A549 (cell line): ENCODE data around the gene SLC35B4. TPM values are rescaled to one million over a fixed set of nuclear protein-coding genes. Genes with fewer than 3 reads are reported as not detected.
A peak's percentile ranks its signal among the peaks of the same experiment; 100 is the strongest.

ENCODE experiments used
- BHLHE40 ChIP-seq: IDR thresholded peaks from 2 replicates; pipeline ENCODE4 v1.6.1; 2012; ENCODE audit warnings: low read depth, low read length, inconsistent platforms
- CBX2 ChIP-seq: fragments of 200-600 bp; sonication (generic); IDR thresholded peaks from 2 replicates; pipeline ENCODE4 v1.6.1; 2016; ENCODE audit warnings: low read depth, mild to moderate bottlenecking, borderline replicate concordance
- CBX8 ChIP-seq: fragments of 200-600 bp; sonication (generic); IDR thresholded peaks from 2 replicates; pipeline ENCODE4 v1.6.1; 2016
- CEBPB ChIP-seq, 2 experiments: fragments of >200 bp in 1 of 2; sonication (Bioruptor Twin) in 1 of 2; formaldehyde crosslinking in 1 of 2; IDR thresholded peaks; 2 replicates each; pipeline ENCODE4 v1.6.1; 2012 to 2016
- CHD4 ChIP-seq: fragments of 200-600 bp; sonication (generic); IDR thresholded peaks from 2 replicates; pipeline ENCODE4 v1.6.1; 2016; ENCODE audit warnings: antibody characterized with exemption, mild to moderate bottlenecking, borderline replicate concordance
- EHMT2 ChIP-seq: fragments of 200-600 bp; sonication (generic); IDR thresholded peaks from 2 replicates; pipeline ENCODE4 v1.6.1; 2016; ENCODE audit warnings: antibody characterized with exemption, low read depth, mild to moderate bottlenecking, moderate library complexity
- ESRRA ChIP-seq: fragments of 150-350 bp; IDR thresholded peaks from 2 replicates; pipeline ENCODE4 v1.6.1; 2014; ENCODE audit warnings: mild to moderate bottlenecking, low read length, borderline replicate concordance
- FOSL2 ChIP-seq, 2 experiments: fragments of 450-650 bp in 1 of 2; fragments of >200 bp in 1 of 2; sonication (Bioruptor Twin) in 1 of 2; formaldehyde crosslinking; IDR thresholded peaks; 2 replicates each; pipeline versions ENCODE4 v1.5.0 to v1.6.1; 2016 to 2020; ENCODE audit warnings: mild to moderate bottlenecking in 1 of 2, moderate library complexity in 1 of 2
- FOXS1 ChIP-seq: fragments of 250-450 bp; sonication (Bioruptor Pico); IDR thresholded peaks from 2 replicates; pipeline ENCODE4 v1.5.0; 2020; ENCODE audit warnings: mild to moderate bottlenecking, moderate library complexity
- GATA3 ChIP-seq: IDR thresholded peaks from 2 replicates; pipeline ENCODE4 v1.6.1; 2012; ENCODE audit warnings: borderline replicate concordance
- HDAC2 ChIP-seq: fragments of 200-600 bp; sonication (generic); IDR thresholded peaks from 2 replicates; pipeline ENCODE4 v1.6.1; 2016
- HOXA7 ChIP-seq: fragments of 250-450 bp; sonication (Bioruptor Pico); IDR thresholded peaks from 2 replicates; pipeline ENCODE4 v1.5.0; 2020; ENCODE audit warnings: mild to moderate bottlenecking, moderate library complexity
- HOXB5 ChIP-seq: fragments of 250-450 bp; sonication (Bioruptor Pico); IDR thresholded peaks from 2 replicates; pipeline ENCODE4 v1.5.0; 2020; ENCODE audit warnings: mild to moderate bottlenecking, moderate library complexity
- JUNB ChIP-seq: fragments of >200 bp; sonication (Bioruptor Twin); formaldehyde crosslinking; IDR thresholded peaks from 2 replicates; pipeline ENCODE4 v1.6.1; 2016
- KDM1A ChIP-seq: fragments of 200-600 bp; sonication (generic); IDR thresholded peaks from 2 replicates; pipeline ENCODE4 v1.6.1; 2016; ENCODE audit warnings: low read depth, mild to moderate bottlenecking
- MAFK ChIP-seq: fragments of 450-650 bp; IDR thresholded peaks from 2 replicates; pipeline ENCODE4 v1.6.1; 2014; ENCODE audit not compliant: partially characterized antibody
- MAZ ChIP-seq: fragments of 150-350 bp; IDR thresholded peaks from 2 replicates; pipeline ENCODE4 v1.6.1; 2014; ENCODE audit warnings: antibody characterized with exemption, low read depth, low read length, borderline replicate concordance
- NFE2L2 ChIP-seq: fragments of 150-350 bp; conservative IDR thresholded peaks from 2 replicates; pipeline ENCODE4 v1.6.1; 2014; ENCODE audit warnings: low read length
- NR3C1 ChIP-seq: fragments of >200 bp; sonication (Bioruptor Twin); formaldehyde crosslinking; IDR thresholded peaks from 3 replicates; pipeline ENCODE4 v1.6.1; 2017
- POLR2A ChIP-seq: IDR thresholded peaks from 2 replicates; pipeline ENCODE4 v1.6.1; 2012; ENCODE audit warnings: mild to moderate bottlenecking, low read length
- RAD21 ChIP-seq, 2 experiments: fragments of >200 bp in 1 of 2; sonication (Bioruptor Twin) in 1 of 2; formaldehyde crosslinking in 1 of 2; IDR thresholded peaks in 1 of 2; conservative IDR thresholded peaks in 1 of 2; 2 replicates in 1 of 2; 3 replicates in 1 of 2; pipeline ENCODE4 v1.6.1; 2012 to 2018; ENCODE audit warnings: inconsistent platforms in 1 of 2
- RARB ChIP-seq: fragments of 250-450 bp; sonication (Bioruptor Pico); IDR thresholded peaks from 2 replicates; pipeline ENCODE4 v1.8.0; 2021; ENCODE audit warnings: mild to moderate bottlenecking, moderate library complexity
- RCOR1 ChIP-seq: fragments of 150-350 bp; IDR thresholded peaks from 2 replicates; pipeline ENCODE4 v1.6.1; 2014; ENCODE audit warnings: antibody characterized with exemption, low read length, low read depth
- RFX5 ChIP-seq: fragments of 450-650 bp; IDR thresholded peaks from 2 replicates; pipeline ENCODE4 v1.7.1; 2014; ENCODE audit warnings: antibody characterized with exemption, mild to moderate bottlenecking, moderate library complexity
- RNF2 ChIP-seq: fragments of 200-600 bp; sonication (generic); IDR thresholded peaks from 2 replicates; pipeline ENCODE4 v1.6.1; 2016; ENCODE audit warnings: low read depth, mild to moderate bottlenecking, antibody characterized with exemption, moderate library complexity, borderline replicate concordance
- SMC3 ChIP-seq: fragments of >200 bp; sonication (Bioruptor Twin); formaldehyde crosslinking; IDR thresholded peaks from 3 replicates; pipeline ENCODE4 v1.6.1; 2018; ENCODE audit warnings: inconsistent platforms
- SREBF2 ChIP-seq: fragments of 450-650 bp; IDR thresholded peaks from 2 replicates; pipeline ENCODE4 v1.6.1; 2014; ENCODE audit warnings: mild to moderate bottlenecking, moderate library complexity
- TP53 ChIP-seq: fragments of 250-450 bp; sonication (Bioruptor Pico); IDR thresholded peaks from 2 replicates; pipeline ENCODE4 v1.5.0; 2021; ENCODE audit warnings: mild to moderate bottlenecking, moderate library complexity
- ZC3H11A ChIP-seq: fragments of 450-650 bp; IDR thresholded peaks from 2 replicates; pipeline ENCODE4 v1.6.1; 2014; ENCODE audit warnings: antibody characterized with exemption, mild to moderate bottlenecking
- polyA plus RNA-seq, 4 experiments: library from polyadenylated mRNA; depleted of rRNA in 3 of 4; stranded (reverse); fragments of >200 nt; fragmentation: RNase III in 1 of 4; extraction: RNeasy Plus Mini Kit Qiagen cat#74134 plus additional on column Dnase treatment in 1 of 4; gene quantifications; 2 replicates in 3 of 4; 3 replicates in 1 of 4; pipeline ENCODE4 v1.2.3, GENCODE V29; 2011 to 2017
- TF ChIP-seq, protein P1 (sequence below): fragments of >200 bp; sonication (Bioruptor Twin); formaldehyde crosslinking; IDR thresholded peaks from 3 replicates; pipeline ENCODE4 v1.5.1; 2016
- TF ChIP-seq, protein P2 (sequence below): fragments of 200-600 bp; sonication (generic); IDR thresholded peaks from 2 replicates; pipeline ENCODE4 v1.6.1; 2016; ENCODE audit warnings: antibody characterized with exemption, mild to moderate bottlenecking, moderate library complexity
- TF ChIP-seq, protein P3 (sequence below): fragments of >200 bp; sonication (Bioruptor Twin); formaldehyde crosslinking; IDR thresholded peaks from 3 replicates; pipeline ENCODE4 v1.6.1; 2016
- TF ChIP-seq, protein P4 (sequence below): fragments of 250-450 bp; sonication (Bioruptor Pico); IDR thresholded peaks from 2 replicates; pipeline ENCODE4 v1.5.0; 2021; ENCODE audit warnings: mild to moderate bottlenecking, moderate library complexity, borderline replicate concordance
- TF ChIP-seq, protein P5 (sequence below): IDR thresholded peaks from 2 replicates; pipeline ENCODE4 v1.6.1; 2012
- TF ChIP-seq, protein P6 (sequence below): fragments of 450-650 bp; IDR thresholded peaks from 2 replicates; pipeline ENCODE4 v1.6.1; 2014; ENCODE audit warnings: antibody characterized with exemption

The SLC35B4 gene
- polyA plus RNA-seq, 2 of the 4 experiments (the other 2 are of a cell fraction): 32.8 to 73.0 TPM

DNA sequence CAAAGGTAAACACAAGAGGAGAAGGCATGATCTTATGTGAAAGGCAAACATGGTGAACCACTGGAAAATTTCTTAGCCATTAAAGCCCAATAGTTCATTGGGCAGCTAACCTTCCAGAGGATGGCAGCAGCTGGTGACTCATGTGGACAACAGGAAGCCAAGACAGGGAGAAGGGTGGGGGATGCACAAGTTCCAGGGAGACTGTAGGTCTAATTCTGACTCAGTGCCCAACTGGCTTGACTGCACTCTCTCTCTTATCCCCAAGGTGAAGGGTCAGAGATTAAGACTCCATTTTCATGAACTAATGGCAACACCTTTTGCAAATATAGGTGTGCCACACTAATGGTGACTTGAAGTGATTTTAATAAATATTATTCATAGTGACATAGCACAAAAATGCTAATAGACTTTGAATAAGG lies 47.9 kb upstream of the SLC35B4 start (continued):
- TF ChIP-seq POLR2A (no peak), ZC3H11A (no peak), GATA3 (peak; percentile 87), SREBF2 (no peak), RFX5 (no peak), SMC3 (peak; percentile 47; the same call in 2 of the 3 replicates), FOSL2 (IDR thresholded peaks at IDR 0.05) (peak; percentile 97), FOSL2 (CRISPR knock-in tag; IDR thresholded peaks at IDR 0.05) (peak; percentile 99), MAZ (no peak), RCOR1 (0 out of 2 replicates have a peak, but pooled peaks have one; percentile 62), TP53 (CRISPR knock-in tag) (peak; percentile 83; the same call in 1 of the 2 replicates), HOXB5 (peak; percentile 44; the same call in 1 of the 2 replicates), NFE2L2 (peak; percentile 78), HOXA7 (CRISPR knock-in tag) (no peak), NR3C1 (no peak), EHMT2 (peak; percentile 66), JUNB (peak; percentile 91), CBX2 (no peak), HDAC2 (no peak), ESRRA (peak; percentile 91; the same call in 1 of the 2 replicates), CHD4 (no peak), BHLHE40 (0 out of 2 replicates have a peak, but pooled peaks have one; percentile 24), CBX8 (no peak), FOXS1 (no peak), RNF2 (no peak), RARB (CRISPR knock-in tag) (peak; percentile 59), KDM1A (no peak), MAFK (peak; percentile 88), RAD21 (conservative IDR thresholded peaks at IDR 0.05 in 1 of 2, IDR thresholded peaks at IDR 0.05 in 1 of 2) (peak; percentile 12 to 45; a peak in 2 of 5 replicates), CEBPB (IDR thresholded peaks at IDR 0.05) (peak; percentile 32 to 49; a peak in 2 of 4 replicates)
- TF ChIP-seq, protein P1, sequence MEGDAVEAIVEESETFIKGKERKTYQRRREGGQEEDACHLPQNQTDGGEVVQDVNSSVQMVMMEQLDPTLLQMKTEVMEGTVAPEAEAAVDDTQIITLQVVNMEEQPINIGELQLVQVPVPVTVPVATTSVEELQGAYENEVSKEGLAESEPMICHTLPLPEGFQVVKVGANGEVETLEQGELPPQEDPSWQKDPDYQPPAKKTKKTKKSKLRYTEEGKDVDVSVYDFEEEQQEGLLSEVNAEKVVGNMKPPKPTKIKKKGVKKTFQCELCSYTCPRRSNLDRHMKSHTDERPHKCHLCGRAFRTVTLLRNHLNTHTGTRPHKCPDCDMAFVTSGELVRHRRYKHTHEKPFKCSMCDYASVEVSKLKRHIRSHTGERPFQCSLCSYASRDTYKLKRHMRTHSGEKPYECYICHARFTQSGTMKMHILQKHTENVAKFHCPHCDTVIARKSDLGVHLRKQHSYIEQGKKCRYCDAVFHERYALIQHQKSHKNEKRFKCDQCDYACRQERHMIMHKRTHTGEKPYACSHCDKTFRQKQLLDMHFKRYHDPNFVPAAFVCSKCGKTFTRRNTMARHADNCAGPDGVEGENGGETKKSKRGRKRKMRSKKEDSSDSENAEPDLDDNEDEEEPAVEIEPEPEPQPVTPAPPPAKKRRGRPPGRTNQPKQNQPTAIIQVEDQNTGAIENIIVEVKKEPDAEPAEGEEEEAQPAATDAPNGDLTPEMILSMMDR: no peak
- TF ChIP-seq, protein P2, sequence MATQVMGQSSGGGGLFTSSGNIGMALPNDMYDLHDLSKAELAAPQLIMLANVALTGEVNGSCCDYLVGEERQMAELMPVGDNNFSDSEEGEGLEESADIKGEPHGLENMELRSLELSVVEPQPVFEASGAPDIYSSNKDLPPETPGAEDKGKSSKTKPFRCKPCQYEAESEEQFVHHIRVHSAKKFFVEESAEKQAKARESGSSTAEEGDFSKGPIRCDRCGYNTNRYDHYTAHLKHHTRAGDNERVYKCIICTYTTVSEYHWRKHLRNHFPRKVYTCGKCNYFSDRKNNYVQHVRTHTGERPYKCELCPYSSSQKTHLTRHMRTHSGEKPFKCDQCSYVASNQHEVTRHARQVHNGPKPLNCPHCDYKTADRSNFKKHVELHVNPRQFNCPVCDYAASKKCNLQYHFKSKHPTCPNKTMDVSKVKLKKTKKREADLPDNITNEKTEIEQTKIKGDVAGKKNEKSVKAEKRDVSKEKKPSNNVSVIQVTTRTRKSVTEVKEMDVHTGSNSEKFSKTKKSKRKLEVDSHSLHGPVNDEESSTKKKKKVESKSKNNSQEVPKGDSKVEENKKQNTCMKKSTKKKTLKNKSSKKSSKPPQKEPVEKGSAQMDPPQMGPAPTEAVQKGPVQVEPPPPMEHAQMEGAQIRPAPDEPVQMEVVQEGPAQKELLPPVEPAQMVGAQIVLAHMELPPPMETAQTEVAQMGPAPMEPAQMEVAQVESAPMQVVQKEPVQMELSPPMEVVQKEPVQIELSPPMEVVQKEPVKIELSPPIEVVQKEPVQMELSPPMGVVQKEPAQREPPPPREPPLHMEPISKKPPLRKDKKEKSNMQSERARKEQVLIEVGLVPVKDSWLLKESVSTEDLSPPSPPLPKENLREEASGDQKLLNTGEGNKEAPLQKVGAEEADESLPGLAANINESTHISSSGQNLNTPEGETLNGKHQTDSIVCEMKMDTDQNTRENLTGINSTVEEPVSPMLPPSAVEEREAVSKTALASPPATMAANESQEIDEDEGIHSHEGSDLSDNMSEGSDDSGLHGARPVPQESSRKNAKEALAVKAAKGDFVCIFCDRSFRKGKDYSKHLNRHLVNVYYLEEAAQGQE: no peak
- TF ChIP-seq, protein P3, sequence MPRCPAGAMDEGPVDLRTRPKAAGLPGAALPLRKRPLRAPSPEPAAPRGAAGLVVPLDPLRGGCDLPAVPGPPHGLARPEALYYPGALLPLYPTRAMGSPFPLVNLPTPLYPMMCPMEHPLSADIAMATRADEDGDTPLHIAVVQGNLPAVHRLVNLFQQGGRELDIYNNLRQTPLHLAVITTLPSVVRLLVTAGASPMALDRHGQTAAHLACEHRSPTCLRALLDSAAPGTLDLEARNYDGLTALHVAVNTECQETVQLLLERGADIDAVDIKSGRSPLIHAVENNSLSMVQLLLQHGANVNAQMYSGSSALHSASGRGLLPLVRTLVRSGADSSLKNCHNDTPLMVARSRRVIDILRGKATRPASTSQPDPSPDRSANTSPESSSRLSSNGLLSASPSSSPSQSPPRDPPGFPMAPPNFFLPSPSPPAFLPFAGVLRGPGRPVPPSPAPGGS: peak; percentile 75; the same call in 1 of the 3 replicates
- TF ChIP-seq, protein P4, sequence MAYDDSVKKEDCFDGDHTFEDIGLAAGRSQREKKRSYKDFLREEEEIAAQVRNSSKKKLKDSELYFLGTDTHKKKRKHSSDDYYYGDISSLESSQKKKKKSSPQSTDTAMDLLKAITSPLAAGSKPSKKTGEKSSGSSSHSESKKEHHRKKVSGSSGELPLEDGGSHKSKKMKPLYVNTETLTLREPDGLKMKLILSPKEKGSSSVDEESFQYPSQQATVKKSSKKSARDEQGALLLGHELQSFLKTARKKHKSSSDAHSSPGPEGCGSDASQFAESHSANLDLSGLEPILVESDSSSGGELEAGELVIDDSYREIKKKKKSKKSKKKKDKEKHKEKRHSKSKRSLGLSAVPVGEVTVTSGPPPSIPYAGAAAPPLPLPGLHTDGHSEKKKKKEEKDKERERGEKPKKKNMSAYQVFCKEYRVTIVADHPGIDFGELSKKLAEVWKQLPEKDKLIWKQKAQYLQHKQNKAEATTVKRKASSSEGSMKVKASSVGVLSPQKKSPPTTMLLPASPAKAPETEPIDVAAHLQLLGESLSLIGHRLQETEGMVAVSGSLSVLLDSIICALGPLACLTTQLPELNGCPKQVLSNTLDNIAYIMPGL (CRISPR knock-in tag): no peak
- TF ChIP-seq, protein P5, sequence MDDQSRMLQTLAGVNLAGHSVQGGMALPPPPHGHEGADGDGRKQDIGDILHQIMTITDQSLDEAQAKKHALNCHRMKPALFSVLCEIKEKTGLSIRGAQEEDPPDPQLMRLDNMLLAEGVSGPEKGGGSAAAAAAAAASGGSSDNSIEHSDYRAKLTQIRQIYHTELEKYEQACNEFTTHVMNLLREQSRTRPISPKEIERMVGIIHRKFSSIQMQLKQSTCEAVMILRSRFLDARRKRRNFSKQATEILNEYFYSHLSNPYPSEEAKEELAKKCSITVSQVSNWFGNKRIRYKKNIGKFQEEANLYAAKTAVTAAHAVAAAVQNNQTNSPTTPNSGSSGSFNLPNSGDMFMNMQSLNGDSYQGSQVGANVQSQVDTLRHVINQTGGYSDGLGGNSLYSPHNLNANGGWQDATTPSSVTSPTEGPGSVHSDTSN: no peak
- TF ChIP-seq, protein P6, sequence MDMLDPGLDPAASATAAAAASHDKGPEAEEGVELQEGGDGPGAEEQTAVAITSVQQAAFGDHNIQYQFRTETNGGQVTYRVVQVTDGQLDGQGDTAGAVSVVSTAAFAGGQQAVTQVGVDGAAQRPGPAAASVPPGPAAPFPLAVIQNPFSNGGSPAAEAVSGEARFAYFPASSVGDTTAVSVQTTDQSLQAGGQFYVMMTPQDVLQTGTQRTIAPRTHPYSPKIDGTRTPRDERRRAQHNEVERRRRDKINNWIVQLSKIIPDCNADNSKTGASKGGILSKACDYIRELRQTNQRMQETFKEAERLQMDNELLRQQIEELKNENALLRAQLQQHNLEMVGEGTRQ: no peak; the same call in 1 of the 2 replicates
